GM18502 (cell line): ENCODE results near the gene TANC1.
"Not testable (repeated sequence)": the region's sequence is repeated elsewhere in the genome, so short reads cannot be mapped to it uniquely, and the experiment has no call there.

Experiments
- ATAC-seq: cut with Tn5 transposase; IDR thresholded peaks from one replicate; pipeline ENCODE4 v1.9.1; 2021; ENCODE audit warnings: mild to moderate bottlenecking; ENCODE audit not compliant: unreplicated experiment, poor library complexity

The TANC1 gene

GRCh38 chr2:159131914-159132281, 163.5 kb downstream of the TANC1 start:
- ATAC-seq: no peak

- ATAC-seq: no peak
Measured at GRCh38 chr2:159133797-159134196, 165.4 kb downstream of the TANC1 start.

GRCh38 chr2:159134979-159135378, 166.5 kb downstream of the TANC1 start:
- no peak for ATAC-seq

GRCh38 chr2:159136391-159136790, 168.0 kb downstream of the TANC1 start:
- no peak for ATAC-seq

- no peak for ATAC-seq
Measured at GRCh38 chr2:159137511-159138241, 169.2 kb downstream of the TANC1 start.

- ATAC-seq: no peak
Measured at GRCh38 chr2:159138642-159139182, 170.3 kb downstream of the TANC1 start.

GRCh38 chr2:159139216-159139933, 170.9 kb downstream of the TANC1 start:
- no peak for ATAC-seq

- ATAC-seq: no peak
Measured at GRCh38 chr2:159140070-159140769, 171.8 kb downstream of the TANC1 start.

- not testable (repeated sequence) for ATAC-seq
Measured at GRCh38 chr2:159140821-159141220, 172.4 kb downstream of the TANC1 start.

GRCh38 chr2:159144776-159145614, 176.6 kb downstream of the TANC1 start:
- ATAC-seq: peak; percentile 82

- ATAC-seq: no peak
Measured at GRCh38 chr2:159145745-159146354, 177.4 kb downstream of the TANC1 start.

GRCh38 chr2:159146996-159147666, 178.7 kb downstream of the TANC1 start:
- ATAC-seq: no peak

GRCh38 chr2:159147690-159148089, 179.2 kb downstream of the TANC1 start:
- no peak for ATAC-seq

GRCh38 chr2:159148901-159149300, 180.5 kb downstream of the TANC1 start:
- ATAC-seq: no peak

- no peak for ATAC-seq
Measured at GRCh38 chr2:159149747-159150146, 181.3 kb downstream of the TANC1 start.

GRCh38 chr2:159150280-159150746, 181.9 kb downstream of the TANC1 start:
- ATAC-seq: no peak

GRCh38 chr2:159151198-159152127, 183.0 kb downstream of the TANC1 start:
- ATAC-seq: no peak
